Keratinocyte (primary cell): Measurements from ENCODE around the gene FAM50B. TPM values are rescaled to one million over a fixed set of nuclear protein-coding genes. Genes with fewer than 3 reads are reported as not detected.

Source experiments
- DNase-seq: peaks from one replicate; pipeline ENCODE4 v3.0.0-alpha.2; 2011; ENCODE audit warnings: low read depth, missing footprints, low spot score
- FAIRE-seq: peaks from 2 replicates; lab custom pipeline; 2011; peaks lifted over from hg19 to GRCh38; lab: Jason Lieb, UNC
- H2AFZ ChIP-seq: 2 replicates; pipeline ENCODE4 v1.6.0; 2012; ENCODE audit warnings: low read length, control low read depth, inconsistent platforms; ENCODE audit not compliant: control insufficient read depth
- H3K27ac ChIP-seq: 2 replicates; pipeline ENCODE4 v1.5.1; 2011; ENCODE audit warnings: low read length; ENCODE audit not compliant: control insufficient read depth, insufficient read depth
- H3K27me3 ChIP-seq: 3 replicates; pipeline ENCODE4 v1.6.0; 2011; ENCODE audit warnings: low read length; ENCODE audit not compliant: control insufficient read depth, insufficient read depth; ENCODE audit errors: extremely low read depth
- H3K36me3 ChIP-seq, 2 experiments: 2 replicates in 1 of 2; 3 replicates in 1 of 2; pipeline ENCODE4 v1.5.1; 2011; ENCODE audit warnings: low read length in 2 of 2, mild to moderate bottlenecking in 1 of 2; ENCODE audit not compliant: control insufficient read depth in 2 of 2, insufficient read depth in 2 of 2; ENCODE audit errors: extremely low read depth in 1 of 2
- H3K4me1 ChIP-seq: 3 replicates; pipeline ENCODE4 v1.5.1; 2011; ENCODE audit warnings: low read length; ENCODE audit not compliant: control insufficient read depth, insufficient read depth; ENCODE audit errors: extremely low read depth
- H3K4me2 ChIP-seq: 3 replicates; pipeline ENCODE4 v1.6.0; 2011; ENCODE audit warnings: low read depth, low read length; ENCODE audit not compliant: control insufficient read depth, insufficient read depth; ENCODE audit errors: extremely low read depth
- H3K4me3 ChIP-seq, 3 experiments: fragments of 200-600 bp in 1 of 3; sonication (generic) in 1 of 3; 2 replicates in 2 of 3; 3 replicates in 1 of 3; pipeline ENCODE4 v1.5.1; 2011 to 2016; ENCODE audit warnings: low read length in 3 of 3, mild to moderate bottlenecking in 3 of 3, control low read depth in 2 of 3, inconsistent platforms in 1 of 3, low read depth in 1 of 3, mixed read lengths in 1 of 3, mixed run types in 1 of 3, moderate library complexity in 1 of 3; ENCODE audit not compliant: control insufficient read depth in 2 of 3, insufficient read depth in 2 of 3; ENCODE audit errors: extremely low read depth in 1 of 3
- H3K79me2 ChIP-seq: 2 replicates; pipeline ENCODE4 v1.6.0; 2012; ENCODE audit warnings: low read length; ENCODE audit not compliant: control insufficient read depth, insufficient read depth
- H3K9ac ChIP-seq: 3 replicates; pipeline ENCODE4 v1.6.0; 2011; ENCODE audit warnings: low read length; ENCODE audit not compliant: control insufficient read depth, insufficient read depth; ENCODE audit errors: extremely low read depth
- H3K9me1 ChIP-seq: 3 replicates; pipeline ENCODE4 v1.6.0; 2011; ENCODE audit warnings: low read length; ENCODE audit not compliant: control insufficient read depth, insufficient read depth; ENCODE audit errors: extremely low read depth
- H3K9me3 ChIP-seq: 2 replicates; pipeline ENCODE4 v1.5.1; 2012; ENCODE audit warnings: low read depth, low read length; ENCODE audit not compliant: control insufficient read depth
- H4K20me1 ChIP-seq: 3 replicates; pipeline ENCODE4 v1.6.0; 2011; ENCODE audit warnings: low read length; ENCODE audit not compliant: control insufficient read depth, insufficient read depth; ENCODE audit errors: extremely low read depth
- EZH2 ChIP-seq: IDR thresholded peaks from one replicate; pipeline ENCODE4 v1.6.1; 2012; ENCODE audit warnings: inconsistent platforms, mild to moderate bottlenecking, low read length, moderate library complexity
- dilution Hi-C: fragments of 300-500 bp; cut with MboI; formaldehyde crosslinking; loops from one replicate; pipeline ENCODE4 v1.7.0; 2020; ENCODE audit warnings: low sequenced_read_pairs; ENCODE audit not compliant: extremely low pct_ligation_motif_present
- polyA plus RNA-seq, 5 experiments: library from polyadenylated mRNA; depleted of rRNA in 3 of 5; stranded (reverse) in 3 of 5; stranded (forward) in 1 of 5; unstranded in 1 of 5; fragments of >200 nt; gene quantifications; 1 replicate in 1 of 5; 2 replicates in 3 of 5; 3 replicates in 1 of 5; pipeline versions ENCODE4 v1.2.1 to v1.2.3, GENCODE V29; 2011 to 2012; ENCODE audit warnings: missing spikeins in 2 of 5, low read depth in 1 of 5, low replicate concordance in 1 of 5
- TF ChIP-seq, protein P1 (sequence below), 3 experiments: IDR thresholded peaks in 1 of 3; conservative IDR thresholded peaks in 1 of 3; optimal IDR thresholded peaks in 1 of 3; 2 replicates in 2 of 3; 3 replicates in 1 of 3; pipeline versions ENCODE3 to v1.5.1; 2011; ENCODE audit warnings: low read length in 3 of 3, mild to moderate bottlenecking in 3 of 3, moderate library complexity in 2 of 3, control low read depth in 1 of 3, inconsistent platforms in 1 of 3; ENCODE audit not compliant: insufficient read depth in 2 of 3; ENCODE audit errors: extremely low read depth in 1 of 3

FAM50B gene
- polyA plus RNA-seq, 1 donor (not counting 4 experiments of a cell fraction or from before 2014, with no cell fraction given) = 4.0 TPM

DNA sequence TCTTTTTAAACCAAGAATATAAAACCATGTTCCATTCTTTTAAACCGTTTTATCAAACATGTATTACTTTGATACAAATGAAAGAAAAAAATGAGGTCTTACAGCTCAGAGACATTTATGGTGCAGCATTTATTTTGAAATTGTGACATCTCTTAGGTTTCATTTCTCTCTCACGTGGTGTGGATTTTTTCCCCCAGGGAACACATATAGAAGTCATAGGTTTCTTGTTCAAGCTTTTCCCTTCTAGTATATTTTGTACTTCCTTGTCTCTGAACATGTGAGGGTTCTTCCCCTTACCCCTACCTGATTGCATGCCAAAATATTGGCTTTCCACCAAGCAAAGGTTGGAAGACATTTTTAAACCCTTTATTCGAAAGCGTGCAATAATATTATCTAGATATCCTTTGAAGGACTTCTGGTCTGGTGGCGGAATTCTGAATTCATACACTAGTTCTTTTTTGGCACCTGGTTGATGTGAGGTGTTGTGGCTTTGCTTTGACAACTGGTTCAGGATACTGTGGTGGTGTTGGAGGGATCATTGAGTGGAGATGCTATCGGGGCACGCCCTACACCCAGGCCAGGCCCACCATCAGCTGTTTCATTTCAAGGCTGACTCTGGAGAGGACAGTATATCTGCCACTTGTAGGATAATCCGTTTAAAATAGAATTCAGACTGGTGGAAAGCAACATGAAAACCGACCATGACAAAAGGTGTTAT, 5.6 kb upstream of the FAM50B start:
- FAIRE-seq = no peak
- no peaks in the 10 kb centered on the region for H4K20me1 ChIP-seq
- dilution Hi-C loops = no loop called here
- no peak for TF ChIP-seq EZH2
- TF ChIP-seq, protein P1, sequence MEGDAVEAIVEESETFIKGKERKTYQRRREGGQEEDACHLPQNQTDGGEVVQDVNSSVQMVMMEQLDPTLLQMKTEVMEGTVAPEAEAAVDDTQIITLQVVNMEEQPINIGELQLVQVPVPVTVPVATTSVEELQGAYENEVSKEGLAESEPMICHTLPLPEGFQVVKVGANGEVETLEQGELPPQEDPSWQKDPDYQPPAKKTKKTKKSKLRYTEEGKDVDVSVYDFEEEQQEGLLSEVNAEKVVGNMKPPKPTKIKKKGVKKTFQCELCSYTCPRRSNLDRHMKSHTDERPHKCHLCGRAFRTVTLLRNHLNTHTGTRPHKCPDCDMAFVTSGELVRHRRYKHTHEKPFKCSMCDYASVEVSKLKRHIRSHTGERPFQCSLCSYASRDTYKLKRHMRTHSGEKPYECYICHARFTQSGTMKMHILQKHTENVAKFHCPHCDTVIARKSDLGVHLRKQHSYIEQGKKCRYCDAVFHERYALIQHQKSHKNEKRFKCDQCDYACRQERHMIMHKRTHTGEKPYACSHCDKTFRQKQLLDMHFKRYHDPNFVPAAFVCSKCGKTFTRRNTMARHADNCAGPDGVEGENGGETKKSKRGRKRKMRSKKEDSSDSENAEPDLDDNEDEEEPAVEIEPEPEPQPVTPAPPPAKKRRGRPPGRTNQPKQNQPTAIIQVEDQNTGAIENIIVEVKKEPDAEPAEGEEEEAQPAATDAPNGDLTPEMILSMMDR (optimal IDR thresholded peaks at IDR 0.05 in 1 of 3, IDR thresholded peaks at IDR 0.05 in 1 of 3, conservative IDR thresholded peaks at IDR 0.05 in 1 of 3; ENCODE audit: extremely low read depth in 1 of 3, insufficient read depth in 2 of 3, low read length in 3 of 3) = no peak
- no peaks in the 10 kb centered on the region for H3K9me1 ChIP-seq
- H3K9me3 ChIP-seq = no peaks in the 10 kb centered on the region
- H3K4me1 ChIP-seq = peaks cover 38% of the 10 kb centered on the region
- peak overlapping the region; percentile 22 for H3K4me2 ChIP-seq
- no peak for DNase-seq
- no peaks in the 10 kb centered on the region for H3K27me3 ChIP-seq
- H3K36me3 ChIP-seq = no peaks in the 10 kb centered on the region
- no peak overlapping the region for H3K9ac ChIP-seq
- H2AFZ ChIP-seq = no peak overlapping the region
- no peak overlapping the region for H3K27ac ChIP-seq
- no peak overlapping the region for H3K4me3 ChIP-seq
- H3K79me2 ChIP-seq = no peaks in the 10 kb centered on the region

DNA sequence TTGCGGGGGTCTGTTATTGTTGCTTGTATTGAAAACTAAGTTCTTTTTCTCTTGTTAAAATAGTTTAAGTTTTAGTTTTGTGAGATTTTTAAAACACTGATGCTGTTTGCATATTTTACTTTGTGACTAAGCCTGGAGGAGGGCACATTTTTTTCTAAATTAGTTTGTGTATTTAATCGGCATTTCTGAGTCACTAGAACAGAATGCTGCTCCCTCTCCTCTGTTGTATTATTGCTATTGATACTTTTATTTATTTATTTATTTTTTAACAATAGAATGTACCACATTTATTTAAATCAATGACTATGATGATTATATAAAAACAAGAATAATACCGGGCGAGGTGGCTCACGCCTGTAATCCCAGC, 5.1 kb upstream of the FAM50B start:
- H3K36me3 ChIP-seq = no peaks in the 10 kb centered on the region
- dilution Hi-C loops = no loop called here

More for the DNA sequence above, 5.1 kb upstream of the FAM50B start:
- no peak overlapping the region for H2AFZ ChIP-seq
- H4K20me1 ChIP-seq = no peaks in the 10 kb centered on the region
- peak overlapping the region; percentile 22 for H3K4me2 ChIP-seq
- peaks cover 41% of the 10 kb centered on the region for H3K4me1 ChIP-seq
- no peak overlapping the region for H3K27ac ChIP-seq
- H3K27me3 ChIP-seq = no peaks in the 10 kb centered on the region
- no peak overlapping the region for H3K4me3 ChIP-seq
- H3K9me1 ChIP-seq = no peaks in the 10 kb centered on the region
- DNase-seq (no peak), FAIRE-seq (no peak)
- no peak for TF ChIP-seq EZH2
- TF ChIP-seq, protein P1 (optimal IDR thresholded peaks at IDR 0.05 in 1 of 3, IDR thresholded peaks at IDR 0.05 in 1 of 3, conservative IDR thresholded peaks at IDR 0.05 in 1 of 3; ENCODE audit: extremely low read depth in 1 of 3, insufficient read depth in 2 of 3, low read length in 3 of 3) = no peak
- no peaks in the 10 kb centered on the region for H3K9me3 ChIP-seq
- no peak overlapping the region for H3K9ac ChIP-seq
- no peaks in the 10 kb centered on the region for H3K79me2 ChIP-seq
